ENCODE measurements around the gene UNC5C.

The UNC5C gene

GRCh38 chr4:95517576-95518345 is 31.0 kb downstream of the UNC5C start:
- DNase-seq, result no peak

GRCh38 chr4:95516528-95517017 is 32.2 kb downstream of the UNC5C start:
- no peak for DNase-seq

- no peak for DNase-seq
Measured at GRCh38 chr4:95515589-95515988, 33.2 kb downstream of the UNC5C start.

GRCh38 chr4:95513022-95513421 is 35.8 kb downstream of the UNC5C start:
- DNase-seq, result no peak

- no peak for DNase-seq
Measured at GRCh38 chr4:95511477-95511876, 37.3 kb downstream of the UNC5C start.

GRCh38 chr4:95510877-95511276 is 37.9 kb downstream of the UNC5C start:
- DNase-seq, result no peak

- DNase-seq, result no peak
Measured at GRCh38 chr4:95510145-95510544, 38.6 kb downstream of the UNC5C start.

- DNase-seq, result no peak
Measured at GRCh38 chr4:95508421-95508820, 40.4 kb downstream of the UNC5C start.

- DNase-seq, result no peak
Measured at GRCh38 chr4:95507561-95507960, 41.2 kb downstream of the UNC5C start.

GRCh38 chr4:95507147-95507546 is 41.6 kb downstream of the UNC5C start:
- DNase-seq, result no peak

- no peak for DNase-seq
Measured at GRCh38 chr4:95506264-95506663, 42.5 kb downstream of the UNC5C start.

GRCh38 chr4:95505799-95506198 is 43.0 kb downstream of the UNC5C start:
- DNase-seq, result no peak

GRCh38 chr4:95505151-95505550 is 43.6 kb downstream of the UNC5C start:
- DNase-seq, result no peak

- no peak for DNase-seq
Measured at GRCh38 chr4:95504501-95504900, 44.3 kb downstream of the UNC5C start.

GRCh38 chr4:95500361-95500760 is 48.4 kb downstream of the UNC5C start:
- no peak for DNase-seq

- no peak for DNase-seq
Measured at GRCh38 chr4:95499291-95499696, 49.5 kb downstream of the UNC5C start.

GRCh38 chr4:95494186-95494585 is 54.6 kb downstream of the UNC5C start:
- DNase-seq, result no peak

- DNase-seq, result no peak
Measured at GRCh38 chr4:95478679-95479078, 70.1 kb downstream of the UNC5C start.

GRCh38 chr4:95476121-95476520 is 72.7 kb downstream of the UNC5C start:
- DNase-seq, result no peak

GRCh38 chr4:95472534-95472933 is 76.2 kb downstream of the UNC5C start:
- no peak for DNase-seq

- DNase-seq, result no peak
Measured at GRCh38 chr4:95470622-95471021, 78.2 kb downstream of the UNC5C start.

- no peak for DNase-seq
Measured at GRCh38 chr4:95469617-95470016, 79.2 kb downstream of the UNC5C start.

GRCh38 chr4:95466791-95467190 is 82.0 kb downstream of the UNC5C start:
- DNase-seq, result no peak

GRCh38 chr4:95465010-95465409 is 83.8 kb downstream of the UNC5C start:
- DNase-seq, result no peak

GRCh38 chr4:95462921-95463320 is 85.9 kb downstream of the UNC5C start:
- no peak for DNase-seq

Data from effector CD8-positive, alpha-beta T cell (primary cell).